ENCODE data around the gene RAD54L. TPM values are rescaled to one million over a fixed set of nuclear protein-coding genes. Genes with fewer than 3 reads are reported as not detected.

Gene RAD54L
- total RNA-seq, 1 experiment from 2014 or later, result 29.4 TPM

DNA sequence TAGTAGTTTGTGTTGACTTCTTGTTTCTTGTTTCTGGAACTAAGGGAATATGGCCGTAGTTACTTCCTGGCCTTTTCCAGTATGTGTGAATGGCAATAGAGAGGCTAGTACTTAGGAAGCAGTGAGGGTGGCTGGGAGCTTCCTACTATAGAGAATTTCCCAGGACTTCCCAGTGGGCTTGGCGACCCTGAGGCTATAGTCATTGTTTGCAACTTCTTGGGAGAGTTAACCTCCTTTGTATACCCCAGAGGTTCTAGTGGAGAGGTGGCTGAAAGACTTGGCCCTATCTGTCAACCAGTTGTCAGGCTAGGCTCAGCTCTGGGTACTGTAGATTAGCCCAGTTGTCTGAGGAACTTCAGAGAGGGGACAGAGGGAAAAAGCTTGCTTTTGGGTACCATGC lies 15.6 kb downstream of the RAD54L start:
- in situ Hi-C loops (cut with HindIII; ENCODE audit: low pct_unique_long_range_greater_than_20kb, low sequenced_read_pairs), result no loop called here
- TF ChIP-seq POLR2AphosphoS5 (IDR thresholded peaks at IDR 0.05; ENCODE audit: low read depth, low read length), result no peak
- TF ChIP-seq, protein P1, sequence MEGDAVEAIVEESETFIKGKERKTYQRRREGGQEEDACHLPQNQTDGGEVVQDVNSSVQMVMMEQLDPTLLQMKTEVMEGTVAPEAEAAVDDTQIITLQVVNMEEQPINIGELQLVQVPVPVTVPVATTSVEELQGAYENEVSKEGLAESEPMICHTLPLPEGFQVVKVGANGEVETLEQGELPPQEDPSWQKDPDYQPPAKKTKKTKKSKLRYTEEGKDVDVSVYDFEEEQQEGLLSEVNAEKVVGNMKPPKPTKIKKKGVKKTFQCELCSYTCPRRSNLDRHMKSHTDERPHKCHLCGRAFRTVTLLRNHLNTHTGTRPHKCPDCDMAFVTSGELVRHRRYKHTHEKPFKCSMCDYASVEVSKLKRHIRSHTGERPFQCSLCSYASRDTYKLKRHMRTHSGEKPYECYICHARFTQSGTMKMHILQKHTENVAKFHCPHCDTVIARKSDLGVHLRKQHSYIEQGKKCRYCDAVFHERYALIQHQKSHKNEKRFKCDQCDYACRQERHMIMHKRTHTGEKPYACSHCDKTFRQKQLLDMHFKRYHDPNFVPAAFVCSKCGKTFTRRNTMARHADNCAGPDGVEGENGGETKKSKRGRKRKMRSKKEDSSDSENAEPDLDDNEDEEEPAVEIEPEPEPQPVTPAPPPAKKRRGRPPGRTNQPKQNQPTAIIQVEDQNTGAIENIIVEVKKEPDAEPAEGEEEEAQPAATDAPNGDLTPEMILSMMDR (IDR thresholded peaks at IDR 0.05), result no peak
- no peak for TF ChIP-seq SIN3A (IDR thresholded peaks at IDR 0.05; ENCODE audit: borderline replicate concordance, insufficient read depth, low read depth, low read length)
- TF ChIP-seq, protein P2, sequence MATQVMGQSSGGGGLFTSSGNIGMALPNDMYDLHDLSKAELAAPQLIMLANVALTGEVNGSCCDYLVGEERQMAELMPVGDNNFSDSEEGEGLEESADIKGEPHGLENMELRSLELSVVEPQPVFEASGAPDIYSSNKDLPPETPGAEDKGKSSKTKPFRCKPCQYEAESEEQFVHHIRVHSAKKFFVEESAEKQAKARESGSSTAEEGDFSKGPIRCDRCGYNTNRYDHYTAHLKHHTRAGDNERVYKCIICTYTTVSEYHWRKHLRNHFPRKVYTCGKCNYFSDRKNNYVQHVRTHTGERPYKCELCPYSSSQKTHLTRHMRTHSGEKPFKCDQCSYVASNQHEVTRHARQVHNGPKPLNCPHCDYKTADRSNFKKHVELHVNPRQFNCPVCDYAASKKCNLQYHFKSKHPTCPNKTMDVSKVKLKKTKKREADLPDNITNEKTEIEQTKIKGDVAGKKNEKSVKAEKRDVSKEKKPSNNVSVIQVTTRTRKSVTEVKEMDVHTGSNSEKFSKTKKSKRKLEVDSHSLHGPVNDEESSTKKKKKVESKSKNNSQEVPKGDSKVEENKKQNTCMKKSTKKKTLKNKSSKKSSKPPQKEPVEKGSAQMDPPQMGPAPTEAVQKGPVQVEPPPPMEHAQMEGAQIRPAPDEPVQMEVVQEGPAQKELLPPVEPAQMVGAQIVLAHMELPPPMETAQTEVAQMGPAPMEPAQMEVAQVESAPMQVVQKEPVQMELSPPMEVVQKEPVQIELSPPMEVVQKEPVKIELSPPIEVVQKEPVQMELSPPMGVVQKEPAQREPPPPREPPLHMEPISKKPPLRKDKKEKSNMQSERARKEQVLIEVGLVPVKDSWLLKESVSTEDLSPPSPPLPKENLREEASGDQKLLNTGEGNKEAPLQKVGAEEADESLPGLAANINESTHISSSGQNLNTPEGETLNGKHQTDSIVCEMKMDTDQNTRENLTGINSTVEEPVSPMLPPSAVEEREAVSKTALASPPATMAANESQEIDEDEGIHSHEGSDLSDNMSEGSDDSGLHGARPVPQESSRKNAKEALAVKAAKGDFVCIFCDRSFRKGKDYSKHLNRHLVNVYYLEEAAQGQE (IDR thresholded peaks at IDR 0.05; ENCODE audit: insufficient read depth in 1 of 2, low read depth in 2 of 2, low read length in 1 of 2), result no peak
- TF ChIP-seq TCF7L2 (IDR thresholded peaks at IDR 0.05; ENCODE audit: low read depth, low read length), result no peak
- ATAC-seq, result no peak
- no peak overlapping the region for H3K27ac ChIP-seq (ENCODE audit: low read length)
- ChIA-PET CTCF (no interaction called here), POLR2A (interaction anchor here (0.6 to 1.1 kb wide), 2 partner anchors 8 to 28 kb away, joined by 4 to 11 read pairs; no protein-coding TSS in a partner anchor)
- intact Hi-C loops (cut with micrococcal nuclease; ENCODE audit: unreplicated experiment), result no loop called here
- DNase-seq (ENCODE audit: low read depth, low spot score), result no peak
- peaks cover 18% of the 10 kb centered on the region for H3K36me3 ChIP-seq (ENCODE audit: control insufficient read depth, insufficient read depth, low read length)
- BruUV-seq (replicated peaks), result no TSS peak
- no peaks in the 10 kb centered on the region for H3K4me1 ChIP-seq (ENCODE audit: control insufficient read depth, insufficient read depth, low read length)
- H3K27me3 ChIP-seq (ENCODE audit: control insufficient read depth, insufficient read depth, low read length), result no peaks in the 10 kb centered on the region
- no peak overlapping the region for H3K4me3 ChIP-seq (ENCODE audit: low read depth in 2 of 2, low read length in 2 of 2)
- H3K9me3 ChIP-seq (ENCODE audit: control insufficient read depth, insufficient read depth, low read depth, low read length), result no peaks in the 10 kb centered on the region

DNA sequence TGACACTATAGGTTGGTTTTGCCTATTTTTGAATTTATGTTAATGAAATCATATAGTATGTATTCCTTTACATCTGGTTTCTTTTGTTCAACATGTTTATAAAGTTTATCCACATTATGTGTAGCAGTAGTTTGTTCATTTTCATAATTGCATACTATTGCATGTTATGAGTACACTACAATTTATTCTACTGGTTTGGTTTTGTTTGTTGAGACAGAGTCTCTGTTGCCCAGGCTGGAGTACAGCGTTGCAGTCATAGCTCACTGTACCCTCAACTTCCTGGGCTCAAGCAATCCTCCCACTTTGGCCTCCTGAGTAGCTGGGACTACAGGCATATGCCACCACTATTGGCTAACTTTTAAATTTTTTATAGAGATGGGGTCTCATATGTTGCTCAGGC lies 21.0 kb downstream of the RAD54L start:
- Histone ChIP-seq H3K4me3 (ENCODE audit: low read depth in 2 of 2, low read length in 2 of 2) (no peak overlapping the region), H3K27ac (ENCODE audit: low read length) (no peak overlapping the region), H3K4me1 (ENCODE audit: control insufficient read depth, insufficient read depth, low read length) (no peaks in the 10 kb centered on the region), H3K36me3 (ENCODE audit: control insufficient read depth, insufficient read depth, low read length) (peaks cover 13% of the 10 kb centered on the region; the same call in 1 of the 2 replicates), H3K9me3 (ENCODE audit: control insufficient read depth, insufficient read depth, low read depth, low read length) (no peaks in the 10 kb centered on the region), H3K27me3 (ENCODE audit: control insufficient read depth, insufficient read depth, low read length) (no peaks in the 10 kb centered on the region)
- no TSS peak for BruUV-seq (replicated peaks)
- DNase-seq (ENCODE audit: low read depth, low spot score) (no peak), ATAC-seq (no peak)
- POLR2A ChIA-PET, result no interaction called here
- intact Hi-C loops (cut with micrococcal nuclease; ENCODE audit: unreplicated experiment) (no loop called here), in situ Hi-C loops (cut with HindIII; ENCODE audit: low pct_unique_long_range_greater_than_20kb, low sequenced_read_pairs) (no loop called here)
- CTCF ChIA-PET, result no interaction called here
- no peak for TF ChIP-seq SIN3A (IDR thresholded peaks at IDR 0.05; ENCODE audit: borderline replicate concordance, insufficient read depth, low read depth, low read length)
- no peak for TF ChIP-seq POLR2AphosphoS5 (IDR thresholded peaks at IDR 0.05; ENCODE audit: low read depth, low read length)
- TF ChIP-seq, protein P1 (IDR thresholded peaks at IDR 0.05), result no peak
- TF ChIP-seq TCF7L2 (IDR thresholded peaks at IDR 0.05; ENCODE audit: low read depth, low read length), result no peak
- TF ChIP-seq, protein P2 (IDR thresholded peaks at IDR 0.05; ENCODE audit: insufficient read depth in 1 of 2, low read depth in 2 of 2, low read length in 1 of 2), result no peak
